Raji (cell line): ENCODE data around the gene KAZN.

ENCODE experiments used
- POLR2A ChIP-seq: IDR thresholded peaks from 2 replicates; pipeline ENCODE4 v1.6.1; 2011; ENCODE audit warnings: low read depth, low read length, control low read depth; ENCODE audit not compliant: insufficient read depth

KAZN gene

GRCh38 chr1:14739082-14739832 lies 140.8 kb downstream of the KAZN start:
- TF ChIP-seq POLR2A: no peak

- TF ChIP-seq POLR2A: no peak
These were observed 141.5 kb downstream of the KAZN start for GRCh38 chr1:14740016-14740415.

GRCh38 chr1:14741082-14741481 lies 142.6 kb downstream of the KAZN start:
- no peak for TF ChIP-seq POLR2A

GRCh38 chr1:14741532-14741931 lies 143.0 kb downstream of the KAZN start:
- no peak for TF ChIP-seq POLR2A

- no peak for TF ChIP-seq POLR2A
These were observed 143.9 kb downstream of the KAZN start for GRCh38 chr1:14742181-14742980.

DNA sequence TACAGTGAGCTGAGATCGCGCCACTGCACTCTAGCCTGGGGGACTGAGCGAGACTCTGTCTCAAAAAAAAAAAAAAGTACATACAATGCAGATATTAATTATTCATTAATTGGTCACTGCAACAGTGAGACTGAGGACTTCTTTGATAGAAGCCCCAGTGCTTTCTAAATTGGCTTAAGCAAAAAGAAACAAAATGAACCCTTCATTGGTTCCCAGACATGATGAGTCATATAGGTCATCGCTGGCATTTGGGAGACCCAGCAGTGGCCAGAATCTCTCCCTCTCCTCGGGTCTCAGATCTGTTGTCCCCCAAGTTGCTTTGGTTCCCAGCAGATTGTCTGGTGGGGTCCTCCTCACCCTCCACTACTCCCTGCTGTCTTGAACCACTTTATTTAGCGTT lies 144.9 kb downstream of the KAZN start:
- TF ChIP-seq POLR2A: no peak

DNA sequence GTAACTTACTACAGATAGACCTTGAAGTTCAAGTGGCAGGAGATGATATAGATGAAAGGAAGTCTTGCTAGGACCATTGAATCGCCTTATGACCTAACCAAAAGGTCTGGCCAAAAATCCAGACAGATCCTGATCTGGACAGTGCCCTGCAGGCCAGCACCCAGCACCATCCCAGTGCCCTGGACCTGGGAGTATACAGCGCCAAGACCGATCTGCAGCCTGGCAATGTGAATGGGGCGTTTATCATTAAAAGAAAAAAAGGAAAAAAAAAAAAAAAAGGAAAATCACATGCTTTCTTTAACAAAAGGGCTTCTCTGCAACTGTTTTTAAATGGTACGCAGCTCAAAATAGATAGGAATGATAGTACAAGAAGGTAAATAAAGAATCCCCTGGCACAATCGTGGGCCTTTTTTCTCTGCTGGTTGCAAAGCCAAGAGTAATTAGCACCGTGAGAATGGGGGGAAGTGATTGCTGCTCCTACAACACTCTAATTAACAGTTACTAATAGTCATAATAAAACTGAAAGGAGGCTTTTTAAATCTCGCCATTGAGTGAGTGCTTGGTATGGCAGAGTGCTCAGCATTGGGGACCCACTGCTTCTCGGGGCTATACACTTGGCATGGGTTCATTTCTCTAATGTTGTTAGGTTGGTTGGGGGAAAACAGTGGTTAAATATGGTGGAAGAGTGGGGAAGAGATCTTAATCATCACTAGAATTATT lies 146.7 kb downstream of the KAZN start:
- TF ChIP-seq POLR2A: no peak

DNA sequence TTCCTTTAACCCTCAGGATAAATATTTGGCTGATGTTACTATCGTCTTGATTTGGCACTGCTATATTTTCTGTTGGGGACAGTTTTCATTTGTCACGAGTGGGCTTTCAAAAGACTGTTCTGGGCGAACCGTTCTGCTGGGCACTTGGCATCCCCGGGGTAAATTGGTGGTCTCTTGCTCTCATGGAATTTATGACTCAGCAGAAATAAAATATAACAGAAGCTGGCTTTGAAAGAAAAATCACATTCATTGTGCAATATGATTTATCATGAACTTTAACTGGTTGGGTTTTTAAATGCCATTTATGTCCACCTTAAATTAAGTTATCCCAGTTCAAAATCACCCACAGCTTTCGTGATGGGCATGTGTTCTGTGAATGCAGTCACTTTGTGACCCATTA lies 147.3 kb downstream of the KAZN start:
- no peak for TF ChIP-seq POLR2A

DNA sequence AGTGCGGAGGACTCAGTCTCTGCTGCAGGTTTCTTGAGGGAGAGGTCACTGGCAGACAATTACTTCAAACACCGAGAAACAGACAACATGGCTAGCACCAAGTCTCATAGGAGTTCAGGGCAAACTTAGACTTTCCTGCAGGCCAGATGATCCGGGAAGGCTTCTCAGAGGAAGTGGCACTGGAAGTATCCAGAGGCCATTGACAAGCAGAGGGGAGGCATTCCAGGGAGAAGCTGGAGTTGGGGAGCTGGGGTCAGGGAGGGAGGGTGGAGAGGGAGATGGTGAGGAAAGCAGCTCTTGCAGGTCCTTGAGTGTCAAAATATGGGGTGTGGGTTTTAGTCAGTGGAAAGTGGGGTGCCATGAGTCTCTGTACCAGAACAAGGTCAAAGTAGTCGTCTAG lies 147.9 kb downstream of the KAZN start:
- TF ChIP-seq POLR2A: no peak

DNA sequence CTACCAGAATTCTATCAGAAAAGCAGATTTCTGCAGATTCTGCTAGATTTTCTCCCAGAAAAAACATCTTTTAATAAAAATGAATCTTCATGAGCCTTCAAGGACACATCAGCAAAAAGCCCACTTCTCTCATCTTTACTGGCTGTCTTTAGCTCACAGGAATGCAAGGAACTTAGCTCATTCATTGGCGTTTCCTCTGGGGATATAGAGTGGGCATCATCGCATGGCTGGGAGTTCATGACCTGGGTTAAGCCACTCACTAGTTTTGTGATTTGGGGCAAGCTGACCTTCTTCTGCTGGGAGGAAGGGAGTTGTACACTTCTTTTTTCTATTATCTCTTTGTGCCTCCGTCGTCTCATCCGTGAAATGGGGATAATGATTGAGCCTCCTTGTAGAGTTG lies 149.7 kb downstream of the KAZN start:
- no peak for TF ChIP-seq POLR2A

- TF ChIP-seq POLR2A: no peak
These were observed 150.5 kb downstream of the KAZN start for GRCh38 chr1:14748977-14749376.

DNA sequence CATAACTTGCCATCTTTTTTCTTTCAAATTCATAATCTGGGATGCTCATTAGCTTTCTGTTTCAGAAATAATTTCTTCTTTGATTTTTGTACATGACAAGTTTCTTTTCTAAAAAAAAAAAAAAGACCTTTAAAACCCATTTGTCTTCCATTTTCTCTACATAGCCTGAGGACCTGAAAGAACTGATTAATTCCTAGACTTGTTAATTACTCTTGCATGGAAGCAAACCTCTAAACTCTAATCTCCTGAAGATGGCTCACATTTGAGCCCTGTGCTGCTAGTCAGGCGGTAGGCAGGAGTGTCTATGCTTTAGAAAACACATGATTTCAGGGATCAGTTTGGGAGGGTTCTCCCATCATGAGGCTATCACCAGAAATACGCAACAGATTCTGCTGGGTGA lies 152.0 kb downstream of the KAZN start:
- TF ChIP-seq POLR2A: no peak

GRCh38 chr1:14755518-14756252 lies 157.2 kb downstream of the KAZN start:
- no peak for TF ChIP-seq POLR2A

GRCh38 chr1:14756589-14757285 lies 158.3 kb downstream of the KAZN start:
- no peak for TF ChIP-seq POLR2A

DNA sequence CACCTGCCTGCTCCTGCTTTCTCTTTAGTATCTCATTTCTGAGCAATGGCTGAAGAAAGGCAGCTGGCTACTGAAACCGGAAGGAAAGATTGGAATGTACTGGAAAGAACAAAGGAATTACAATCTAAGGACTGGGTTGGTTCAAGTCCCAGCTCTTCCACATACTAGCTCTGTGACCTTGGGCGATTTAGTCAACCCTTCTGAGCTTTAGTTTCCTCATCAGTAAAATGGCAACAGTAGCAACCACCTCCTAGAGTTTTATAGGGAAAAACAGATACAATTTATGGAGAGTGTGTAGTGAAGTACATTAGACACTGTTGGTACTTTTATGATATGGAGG lies 158.8 kb downstream of the KAZN start:
- TF ChIP-seq POLR2A: no peak
